ENCODE data around the gene FPGS. TPM values are rescaled to one million over a fixed set of nuclear protein-coding genes. Genes with fewer than 3 reads are reported as not detected.
A peak's percentile ranks its signal among the peaks of the same experiment; 100 is the strongest.

The FPGS gene
- total and polyA plus RNA-seq, 4 donors = 20.4 to 61.1 (median 42.7) TPM

DNA sequence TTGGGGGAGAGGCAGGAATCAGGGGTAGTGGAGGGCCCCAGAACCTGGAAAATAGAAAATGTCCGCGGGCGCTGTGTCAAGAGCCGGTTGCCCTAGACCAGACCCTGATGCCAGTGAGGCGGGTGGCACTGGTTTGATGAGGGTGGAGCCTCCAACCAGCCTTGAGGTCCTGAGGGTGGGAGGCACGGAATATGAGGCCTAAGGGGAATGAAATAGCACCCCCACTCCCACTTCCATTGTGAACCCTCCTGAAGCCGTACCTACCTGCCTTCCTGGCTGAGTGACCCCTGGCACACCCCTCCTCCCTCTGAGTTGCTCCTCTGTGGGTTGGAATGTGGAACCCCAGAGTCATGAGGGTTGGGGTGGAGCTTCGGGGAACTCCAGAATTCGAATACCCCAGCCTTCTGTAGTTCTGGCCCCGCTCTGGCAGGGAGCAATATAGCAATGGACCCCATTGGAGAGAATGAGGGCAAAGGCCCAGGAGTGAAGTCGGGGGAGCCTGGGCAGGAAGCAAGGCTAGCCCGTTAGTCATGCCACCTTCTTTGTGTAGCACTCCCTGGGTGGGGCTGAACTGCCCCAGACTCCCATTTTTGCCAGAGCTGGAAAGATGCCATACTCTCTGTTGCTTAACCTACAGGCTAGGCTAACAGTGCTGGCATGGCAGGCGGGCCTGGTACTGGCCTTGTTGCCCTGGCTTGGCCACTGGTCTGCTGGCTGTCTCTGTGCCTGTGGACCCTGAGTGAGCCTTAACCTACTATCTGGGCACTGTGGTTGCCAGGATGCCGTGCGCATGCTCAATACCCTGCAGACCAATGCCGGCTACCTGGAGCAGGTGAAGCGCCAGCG is 1.0 kb downstream of the FPGS start:
- TF ChIP-seq FOXA1 (IDR thresholded peaks at IDR 0.05) = no peak
- peak; percentile 78 for TF ChIP-seq YY1 (IDR thresholded peaks at IDR 0.05)
- no peak for TF ChIP-seq JUND (IDR thresholded peaks at IDR 0.05)
- TF ChIP-seq RAD21 (IDR thresholded peaks at IDR 0.05) = peak in 1 of 2 donors; percentile 51
- TF ChIP-seq SP1 (IDR thresholded peaks at IDR 0.05) = no peak
- TF ChIP-seq NR2F2 (IDR thresholded peaks at IDR 0.05) = no peak
- TF ChIP-seq GABPA (IDR thresholded peaks at IDR 0.05 in 1 of 2, conservative IDR thresholded peaks at IDR 0.05 in 1 of 2) = no peak
- TF ChIP-seq HNF4G (IDR thresholded peaks at IDR 0.05) = no peak
- TF ChIP-seq, protein P1, sequence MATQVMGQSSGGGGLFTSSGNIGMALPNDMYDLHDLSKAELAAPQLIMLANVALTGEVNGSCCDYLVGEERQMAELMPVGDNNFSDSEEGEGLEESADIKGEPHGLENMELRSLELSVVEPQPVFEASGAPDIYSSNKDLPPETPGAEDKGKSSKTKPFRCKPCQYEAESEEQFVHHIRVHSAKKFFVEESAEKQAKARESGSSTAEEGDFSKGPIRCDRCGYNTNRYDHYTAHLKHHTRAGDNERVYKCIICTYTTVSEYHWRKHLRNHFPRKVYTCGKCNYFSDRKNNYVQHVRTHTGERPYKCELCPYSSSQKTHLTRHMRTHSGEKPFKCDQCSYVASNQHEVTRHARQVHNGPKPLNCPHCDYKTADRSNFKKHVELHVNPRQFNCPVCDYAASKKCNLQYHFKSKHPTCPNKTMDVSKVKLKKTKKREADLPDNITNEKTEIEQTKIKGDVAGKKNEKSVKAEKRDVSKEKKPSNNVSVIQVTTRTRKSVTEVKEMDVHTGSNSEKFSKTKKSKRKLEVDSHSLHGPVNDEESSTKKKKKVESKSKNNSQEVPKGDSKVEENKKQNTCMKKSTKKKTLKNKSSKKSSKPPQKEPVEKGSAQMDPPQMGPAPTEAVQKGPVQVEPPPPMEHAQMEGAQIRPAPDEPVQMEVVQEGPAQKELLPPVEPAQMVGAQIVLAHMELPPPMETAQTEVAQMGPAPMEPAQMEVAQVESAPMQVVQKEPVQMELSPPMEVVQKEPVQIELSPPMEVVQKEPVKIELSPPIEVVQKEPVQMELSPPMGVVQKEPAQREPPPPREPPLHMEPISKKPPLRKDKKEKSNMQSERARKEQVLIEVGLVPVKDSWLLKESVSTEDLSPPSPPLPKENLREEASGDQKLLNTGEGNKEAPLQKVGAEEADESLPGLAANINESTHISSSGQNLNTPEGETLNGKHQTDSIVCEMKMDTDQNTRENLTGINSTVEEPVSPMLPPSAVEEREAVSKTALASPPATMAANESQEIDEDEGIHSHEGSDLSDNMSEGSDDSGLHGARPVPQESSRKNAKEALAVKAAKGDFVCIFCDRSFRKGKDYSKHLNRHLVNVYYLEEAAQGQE (IDR thresholded peaks at IDR 0.05) = no peak
- TF ChIP-seq, protein P2, sequence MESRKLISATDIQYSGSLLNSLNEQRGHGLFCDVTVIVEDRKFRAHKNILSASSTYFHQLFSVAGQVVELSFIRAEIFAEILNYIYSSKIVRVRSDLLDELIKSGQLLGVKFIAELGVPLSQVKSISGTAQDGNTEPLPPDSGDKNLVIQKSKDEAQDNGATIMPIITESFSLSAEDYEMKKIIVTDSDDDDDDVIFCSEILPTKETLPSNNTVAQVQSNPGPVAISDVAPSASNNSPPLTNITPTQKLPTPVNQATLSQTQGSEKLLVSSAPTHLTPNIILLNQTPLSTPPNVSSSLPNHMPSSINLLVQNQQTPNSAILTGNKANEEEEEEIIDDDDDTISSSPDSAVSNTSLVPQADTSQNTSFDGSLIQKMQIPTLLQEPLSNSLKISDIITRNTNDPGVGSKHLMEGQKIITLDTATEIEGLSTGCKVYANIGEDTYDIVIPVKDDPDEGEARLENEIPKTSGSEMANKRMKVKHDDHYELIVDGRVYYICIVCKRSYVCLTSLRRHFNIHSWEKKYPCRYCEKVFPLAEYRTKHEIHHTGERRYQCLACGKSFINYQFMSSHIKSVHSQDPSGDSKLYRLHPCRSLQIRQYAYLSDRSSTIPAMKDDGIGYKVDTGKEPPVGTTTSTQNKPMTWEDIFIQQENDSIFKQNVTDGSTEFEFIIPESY (IDR thresholded peaks at IDR 0.05) = no peak
- TF ChIP-seq TAF1 (conservative IDR thresholded peaks at IDR 0.05) = no peak
- no peak for TF ChIP-seq FOXA2 (IDR thresholded peaks at IDR 0.05)
- no peak for TF ChIP-seq EGR1 (IDR thresholded peaks at IDR 0.05; ENCODE audit: low read depth in 2 of 2)
- TF ChIP-seq, protein P3, sequence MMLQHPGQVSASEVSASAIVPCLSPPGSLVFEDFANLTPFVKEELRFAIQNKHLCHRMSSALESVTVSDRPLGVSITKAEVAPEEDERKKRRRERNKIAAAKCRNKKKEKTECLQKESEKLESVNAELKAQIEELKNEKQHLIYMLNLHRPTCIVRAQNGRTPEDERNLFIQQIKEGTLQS (IDR thresholded peaks at IDR 0.05) = no peak
- TF ChIP-seq, protein P4, sequence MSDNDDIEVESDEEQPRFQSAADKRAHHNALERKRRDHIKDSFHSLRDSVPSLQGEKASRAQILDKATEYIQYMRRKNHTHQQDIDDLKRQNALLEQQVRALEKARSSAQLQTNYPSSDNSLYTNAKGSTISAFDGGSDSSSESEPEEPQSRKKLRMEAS (IDR thresholded peaks at IDR 0.05) = no peak
- TF ChIP-seq HNF4A (conservative IDR thresholded peaks at IDR 0.05) = peak; percentile 26 to 28
- peak in 1 of 2 donors; percentile 60 for TF ChIP-seq RXRA (IDR thresholded peaks at IDR 0.05)

DNA sequence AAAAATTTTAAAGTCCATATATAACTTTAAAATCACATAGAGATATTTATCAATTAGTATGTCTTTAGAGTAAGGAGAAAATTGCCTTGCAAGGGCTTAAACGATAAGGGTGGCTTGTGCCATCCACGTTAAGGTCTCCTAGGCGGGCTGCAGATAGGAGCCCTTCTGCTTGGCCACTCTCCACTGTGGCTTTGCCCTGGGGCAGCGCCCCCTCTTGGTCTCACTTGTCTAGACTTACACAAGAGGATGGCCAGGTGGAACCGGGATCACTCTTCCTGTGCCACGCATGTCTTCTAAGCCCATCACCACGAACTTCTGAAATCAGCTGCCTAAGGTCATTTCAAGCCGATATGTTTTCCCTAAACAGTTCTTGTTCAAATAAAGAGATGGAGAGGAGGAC is 2.9 kb downstream of the FPGS start:
- Histone ChIP-seq H3K27ac (ENCODE audit: low read depth in 1 of 2, low read length in 2 of 2) (no peak overlapping the region), H3K9ac (ENCODE audit: low read depth in 1 of 2, low read length in 2 of 2) (no peak overlapping the region), H3K4me3 (ENCODE audit: low read depth in 1 of 3, low read length in 3 of 3) (no peak overlapping the region), H3K27me3 (ENCODE audit: control insufficient read depth in 4 of 4, insufficient read depth in 4 of 4, low read length in 3 of 4) (no peaks in the 10 kb centered on the region), H3K36me3 (ENCODE audit: control insufficient read depth in 4 of 4, insufficient read depth in 3 of 4, low read depth in 1 of 4, low read length in 3 of 4) (peaks cover 5 to 25% (median 12%) of the 10 kb centered on the region in 4 donors), H3K4me1 (ENCODE audit: control insufficient read depth in 4 of 4, insufficient read depth in 4 of 4, low read length in 3 of 4) (peaks cover 15 to 44% (median 31%) of the 10 kb centered on the region in 4 donors), H3K9me3 (ENCODE audit: control insufficient read depth in 4 of 4, low read length in 3 of 4) (no peaks in the 10 kb centered on the region)
- DNase-seq (ENCODE audit: low spot score) = peak; percentile 61
- 79% methylated on average over 8 of the region's 8 CpGs for whole genome bisulfite sequencing
- TF ChIP-seq RAD21 (IDR thresholded peaks at IDR 0.05) = peak in 1 of 2 donors; percentile 40
- TF ChIP-seq, protein P1 (IDR thresholded peaks at IDR 0.05) = no peak
- TF ChIP-seq, protein P5, sequence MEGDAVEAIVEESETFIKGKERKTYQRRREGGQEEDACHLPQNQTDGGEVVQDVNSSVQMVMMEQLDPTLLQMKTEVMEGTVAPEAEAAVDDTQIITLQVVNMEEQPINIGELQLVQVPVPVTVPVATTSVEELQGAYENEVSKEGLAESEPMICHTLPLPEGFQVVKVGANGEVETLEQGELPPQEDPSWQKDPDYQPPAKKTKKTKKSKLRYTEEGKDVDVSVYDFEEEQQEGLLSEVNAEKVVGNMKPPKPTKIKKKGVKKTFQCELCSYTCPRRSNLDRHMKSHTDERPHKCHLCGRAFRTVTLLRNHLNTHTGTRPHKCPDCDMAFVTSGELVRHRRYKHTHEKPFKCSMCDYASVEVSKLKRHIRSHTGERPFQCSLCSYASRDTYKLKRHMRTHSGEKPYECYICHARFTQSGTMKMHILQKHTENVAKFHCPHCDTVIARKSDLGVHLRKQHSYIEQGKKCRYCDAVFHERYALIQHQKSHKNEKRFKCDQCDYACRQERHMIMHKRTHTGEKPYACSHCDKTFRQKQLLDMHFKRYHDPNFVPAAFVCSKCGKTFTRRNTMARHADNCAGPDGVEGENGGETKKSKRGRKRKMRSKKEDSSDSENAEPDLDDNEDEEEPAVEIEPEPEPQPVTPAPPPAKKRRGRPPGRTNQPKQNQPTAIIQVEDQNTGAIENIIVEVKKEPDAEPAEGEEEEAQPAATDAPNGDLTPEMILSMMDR (IDR thresholded peaks at IDR 0.05; ENCODE audit: low read depth, low read length, missing input control) = peak; percentile 8

More for the DNA sequence above, 1.0 kb downstream of the FPGS start:
- H3K27me3 ChIP-seq (ENCODE audit: control insufficient read depth in 4 of 4, insufficient read depth in 4 of 4, low read length in 3 of 4) = no peaks in the 10 kb centered on the region
- peak overlapping the region; percentile 59 to 86 (median 80) for H3K4me3 ChIP-seq (ENCODE audit: low read depth in 1 of 3, low read length in 3 of 3)
- H3K36me3 ChIP-seq (ENCODE audit: control insufficient read depth in 4 of 4, insufficient read depth in 3 of 4, low read depth in 1 of 4, low read length in 3 of 4) = peaks cover 5 to 22% (median 10%) of the 10 kb centered on the region in 4 donors
- peaks cover 12 to 30% (median 23%) of the 10 kb centered on the region in 4 donors for H3K4me1 ChIP-seq (ENCODE audit: control insufficient read depth in 4 of 4, insufficient read depth in 4 of 4, low read length in 3 of 4)
- H3K27ac ChIP-seq (ENCODE audit: low read depth in 1 of 2, low read length in 2 of 2) = peak overlapping the region; percentile 96
- peak overlapping the region; percentile 71 to 72 for H3K9ac ChIP-seq (ENCODE audit: low read depth in 1 of 2, low read length in 2 of 2)
- WGBS = 26% methylated on average over 18 of the region's 18 CpGs
- no peaks in the 10 kb centered on the region for H3K9me3 ChIP-seq (ENCODE audit: control insufficient read depth in 4 of 4, low read length in 3 of 4)
- no peak for DNase-seq (ENCODE audit: low spot score)

All from liver (tissue), 9 donors.